T-helper 2 cell treated with Interferon-gamma antibody and Interleukin-4, amounts not matched to agents 5 μg/mL and 100 μg/mL, for 36 hours (primary cell): ENCODE data around the gene CACNA2D1.
"Not testable (repeated sequence)": the region's sequence is repeated elsewhere in the genome, so short reads cannot be mapped to it uniquely, and the experiment has no call there.

Experiments
- DNase-seq: peaks from one replicate; pipeline ENCODE4 v3.0.0; 2021; ENCODE audit warnings: low spot score
- H3K27ac Mint-ChIP-seq: one replicate; pipeline ENCODE4 v1.8.0; 2021; ENCODE audit warnings: mild to moderate bottlenecking, mixed read lengths
- H3K27me3 Mint-ChIP-seq: one replicate; pipeline ENCODE4 v1.8.0; 2021; ENCODE audit warnings: low read depth, mixed read lengths
- H3K36me3 Mint-ChIP-seq: one replicate; pipeline ENCODE4 v1.8.0; 2021; ENCODE audit warnings: low read depth, mixed read lengths
- H3K4me1 Mint-ChIP-seq: one replicate; pipeline ENCODE4 v1.8.0; 2021; ENCODE audit warnings: low read depth, mixed read lengths
- H3K4me3 Mint-ChIP-seq: one replicate; pipeline ENCODE4 v1.8.0; 2022; ENCODE audit warnings: mild to moderate bottlenecking, moderate library complexity, mixed read lengths
- H3K9me3 Mint-ChIP-seq: one replicate; pipeline ENCODE4 v1.8.0; 2021; ENCODE audit warnings: mixed read lengths

The CACNA2D1 gene

DNA sequence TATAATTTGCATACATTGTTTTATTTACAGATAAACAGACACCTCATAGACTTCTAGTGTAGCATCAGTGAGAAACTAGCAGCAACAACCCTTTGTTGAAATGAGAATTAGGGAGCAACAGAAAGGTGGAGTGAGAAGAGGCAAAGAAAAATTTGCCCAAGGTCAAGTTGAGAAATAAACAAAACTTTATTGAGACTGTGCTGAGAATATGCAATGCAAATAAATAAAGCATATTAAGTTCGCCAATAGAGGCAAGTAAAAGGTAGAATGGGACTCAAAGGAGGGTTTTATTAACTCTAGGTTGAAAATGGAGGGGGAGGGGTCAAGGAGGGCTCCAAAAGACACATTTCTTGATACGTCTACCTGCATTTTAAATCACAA, 49.7 kb downstream of the CACNA2D1 start:
- no peak for DNase-seq
- Mint-ChIP-seq H3K36me3 (no peaks in the 10 kb centered on the region), H3K9me3 (peaks cover 2% of the 10 kb centered on the region), H3K27ac (no peak overlapping the region), H3K4me3 (no peak overlapping the region), H3K27me3 (no peaks in the 10 kb centered on the region), H3K4me1 (no peaks in the 10 kb centered on the region)

DNA sequence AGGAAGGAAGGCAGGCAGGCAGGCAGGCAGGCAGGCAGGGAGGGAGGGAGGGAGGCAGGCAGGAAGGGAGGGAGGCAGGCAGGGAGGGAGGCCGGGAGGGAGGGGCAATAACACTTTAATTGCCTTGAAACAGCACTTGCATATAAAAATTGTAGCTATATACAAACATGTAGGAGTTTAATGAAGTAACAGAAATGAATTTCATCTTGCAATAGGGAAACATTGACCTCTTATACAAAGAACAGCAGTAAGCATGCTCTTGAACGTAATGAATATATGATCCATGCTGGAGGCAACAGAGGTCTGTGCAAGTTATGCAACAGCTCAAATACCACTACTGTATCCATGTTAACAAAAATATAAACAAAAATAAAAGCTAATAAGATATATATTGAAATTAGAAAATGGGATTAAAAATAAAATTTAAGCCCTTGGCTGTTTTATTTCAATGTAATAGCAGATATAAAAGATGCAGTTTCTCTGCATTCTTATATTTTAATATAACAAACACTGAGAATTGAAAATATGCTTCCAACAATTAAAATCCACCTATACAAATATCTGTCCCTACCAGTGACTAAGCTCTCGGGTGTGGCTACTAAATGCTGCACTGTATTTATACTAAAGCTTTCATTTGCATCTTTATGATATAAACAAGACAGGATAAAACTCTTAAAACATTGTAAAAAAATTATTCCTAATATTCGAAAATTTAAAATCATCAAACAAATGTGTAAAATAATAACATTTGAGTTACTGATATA, 50.3 kb downstream of the CACNA2D1 start:
- Mint-ChIP-seq H3K4me1 (no peaks in the 10 kb centered on the region), H3K4me3 (no peak overlapping the region), H3K9me3 (no peaks in the 10 kb centered on the region), H3K27ac (no peak overlapping the region), H3K36me3 (no peaks in the 10 kb centered on the region), H3K27me3 (no peaks in the 10 kb centered on the region)
- no peak for DNase-seq

DNA sequence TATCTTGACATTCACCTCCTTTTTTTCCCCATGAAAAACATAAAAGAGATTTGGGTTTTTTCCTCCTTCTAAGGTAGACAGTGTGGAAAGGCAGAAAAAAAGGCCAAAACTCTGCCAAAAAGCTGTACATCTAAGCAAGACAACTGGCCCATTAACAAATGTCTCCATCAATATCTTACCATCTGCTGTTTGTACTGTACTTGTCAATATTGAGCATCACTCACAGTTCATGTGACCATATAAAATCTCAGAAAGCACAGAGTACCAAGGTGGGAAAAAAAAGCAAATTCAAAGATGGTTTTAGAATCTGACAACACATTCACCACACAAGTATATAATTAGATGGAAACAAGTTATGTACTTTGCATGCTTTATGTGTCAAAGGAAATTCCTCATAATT, 52.6 kb downstream of the CACNA2D1 start:
- H3K36me3 Mint-ChIP-seq, result no peaks in the 10 kb centered on the region
- H3K4me3 Mint-ChIP-seq, result no peak overlapping the region
- no peaks in the 10 kb centered on the region for H3K4me1 Mint-ChIP-seq
- no peaks in the 10 kb centered on the region for H3K9me3 Mint-ChIP-seq
- H3K27me3 Mint-ChIP-seq, result no peaks in the 10 kb centered on the region
- DNase-seq, result no peak
- H3K27ac Mint-ChIP-seq, result no peak overlapping the region

GRCh38 chr7:82389876-82390275, 53.7 kb downstream of the CACNA2D1 start:
- DNase-seq, result no peak
- Mint-ChIP-seq H3K27me3 (no peaks in the 10 kb centered on the region), H3K4me3 (no peak overlapping the region), H3K27ac (no peak overlapping the region), H3K4me1 (no peaks in the 10 kb centered on the region), H3K9me3 (no peaks in the 10 kb centered on the region), H3K36me3 (no peaks in the 10 kb centered on the region)

- Mint-ChIP-seq H3K4me3 (no peak overlapping the region), H3K27ac (no peak overlapping the region), H3K9me3 (no peaks in the 10 kb centered on the region), H3K4me1 (no peaks in the 10 kb centered on the region), H3K27me3 (no peaks in the 10 kb centered on the region), H3K36me3 (no peaks in the 10 kb centered on the region)
- no peak for DNase-seq
These were observed 55.4 kb downstream of the CACNA2D1 start for GRCh38 chr7:82388138-82388537.

GRCh38 chr7:82386571-82386970, 57.0 kb downstream of the CACNA2D1 start:
- not testable (repeated sequence) for H3K4me3 Mint-ChIP-seq, H3K4me1 Mint-ChIP-seq, H3K27me3 Mint-ChIP-seq, H3K9me3 Mint-ChIP-seq, DNase-seq, H3K36me3 Mint-ChIP-seq, H3K27ac Mint-ChIP-seq

- H3K27ac Mint-ChIP-seq, result no peak overlapping the region
- H3K36me3 Mint-ChIP-seq, result no peaks in the 10 kb centered on the region
- DNase-seq, result no peak
- no peaks in the 10 kb centered on the region for H3K9me3 Mint-ChIP-seq
- no peaks in the 10 kb centered on the region for H3K27me3 Mint-ChIP-seq
- H3K4me1 Mint-ChIP-seq, result no peaks in the 10 kb centered on the region
- H3K4me3 Mint-ChIP-seq, result no peak overlapping the region
These were observed 58.8 kb downstream of the CACNA2D1 start for GRCh38 chr7:82384779-82385178.

DNA sequence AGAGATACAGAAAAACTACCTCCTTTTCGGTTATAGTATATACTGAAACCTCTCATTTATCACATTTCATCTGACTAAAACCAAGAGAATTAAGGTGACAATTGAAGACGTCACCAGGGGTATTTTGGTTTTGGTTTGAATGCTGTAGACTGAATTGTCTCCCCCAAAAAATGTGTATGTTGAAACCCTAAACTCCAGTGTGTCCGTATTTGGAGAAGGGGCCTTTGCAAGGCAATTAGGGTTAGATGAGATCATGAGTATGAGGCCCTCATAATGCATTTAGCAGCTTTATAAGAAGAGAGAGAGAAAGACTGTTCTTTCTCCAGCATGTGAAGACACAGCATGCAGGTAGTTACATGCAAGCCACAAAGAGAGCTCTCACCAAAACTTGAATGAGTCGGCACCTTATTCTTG, 59.5 kb downstream of the CACNA2D1 start:
- Mint-ChIP-seq H3K9me3 (no peaks in the 10 kb centered on the region), H3K4me1 (no peaks in the 10 kb centered on the region), H3K27ac (no peak overlapping the region), H3K4me3 (no peak overlapping the region), H3K36me3 (no peaks in the 10 kb centered on the region), H3K27me3 (no peaks in the 10 kb centered on the region)
- DNase-seq, result no peak

DNA sequence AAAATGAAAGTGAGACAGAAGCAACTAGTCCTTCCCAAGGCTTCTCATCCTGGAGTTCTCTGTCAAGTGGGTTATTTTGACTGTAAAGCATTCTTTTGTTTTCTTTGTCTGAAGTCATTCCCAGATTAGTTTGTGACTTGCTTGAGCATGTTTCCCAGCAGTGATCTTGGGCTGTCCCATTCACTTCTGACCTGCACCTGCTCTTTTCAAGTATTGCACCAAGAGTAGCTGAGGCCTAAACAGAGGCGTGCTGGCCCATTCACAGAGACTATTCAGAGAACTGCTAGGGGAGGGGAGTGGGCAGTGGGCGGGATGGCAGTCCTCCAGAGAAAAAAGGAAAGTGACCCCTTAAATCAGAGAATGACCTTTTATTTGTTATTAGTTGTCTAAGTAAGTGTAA, 61.3 kb downstream of the CACNA2D1 start:
- H3K9me3 Mint-ChIP-seq, result no peaks in the 10 kb centered on the region
- DNase-seq, result no peak
- no peak overlapping the region for H3K4me3 Mint-ChIP-seq
- no peaks in the 10 kb centered on the region for H3K4me1 Mint-ChIP-seq
- no peaks in the 10 kb centered on the region for H3K36me3 Mint-ChIP-seq
- H3K27ac Mint-ChIP-seq, result no peak overlapping the region
- no peaks in the 10 kb centered on the region for H3K27me3 Mint-ChIP-seq

DNA sequence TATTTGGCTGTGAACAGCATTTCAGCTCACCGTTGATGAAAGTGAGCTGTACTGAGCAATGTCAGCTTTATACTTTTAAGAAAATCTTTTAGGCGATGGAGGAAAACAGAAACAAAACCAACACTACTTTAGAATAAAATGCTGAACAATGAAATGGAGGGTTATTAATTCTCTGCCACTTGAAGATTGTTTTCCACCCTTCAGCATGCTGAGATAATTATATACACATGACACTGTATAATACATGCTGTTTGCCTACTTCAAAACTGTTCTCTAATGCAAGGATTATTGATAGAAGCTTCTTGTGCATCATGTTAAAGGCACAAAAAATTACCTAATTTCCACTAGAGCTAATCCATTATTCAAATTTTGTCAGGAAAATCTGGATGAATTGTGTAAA, 66.8 kb downstream of the CACNA2D1 start:
- H3K27ac Mint-ChIP-seq, result no peak overlapping the region
- H3K4me3 Mint-ChIP-seq, result no peak overlapping the region
- no peak for DNase-seq
- H3K4me1 Mint-ChIP-seq, result no peaks in the 10 kb centered on the region
- no peaks in the 10 kb centered on the region for H3K36me3 Mint-ChIP-seq
- no peaks in the 10 kb centered on the region for H3K9me3 Mint-ChIP-seq
- peaks cover 2% of the 10 kb centered on the region for H3K27me3 Mint-ChIP-seq

- Mint-ChIP-seq H3K36me3 (no peaks in the 10 kb centered on the region), H3K4me1 (no peaks in the 10 kb centered on the region), H3K9me3 (no peaks in the 10 kb centered on the region), H3K27ac (no peak overlapping the region), H3K27me3 (peaks cover 2% of the 10 kb centered on the region), H3K4me3 (no peak overlapping the region)
- no peak for DNase-seq
These were observed 67.9 kb downstream of the CACNA2D1 start for GRCh38 chr7:82375713-82376112.

DNA sequence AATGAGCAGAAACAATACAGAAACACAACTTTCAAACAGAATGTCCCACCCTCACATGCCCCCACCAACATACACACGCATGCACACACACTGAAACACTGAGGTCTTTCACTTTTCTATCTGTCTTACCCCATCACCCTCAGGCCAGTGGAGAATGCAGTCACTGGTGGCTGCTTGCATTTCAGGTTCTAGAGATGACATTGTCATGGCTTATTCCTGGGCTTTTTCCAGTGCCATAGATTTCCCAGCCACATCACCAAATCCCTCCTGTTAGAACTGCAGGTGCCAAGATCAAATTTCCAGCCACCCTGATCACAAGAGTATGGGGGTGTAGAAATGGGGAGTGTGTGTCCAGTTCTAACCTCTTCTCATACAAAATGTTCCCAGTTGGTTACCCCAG, 68.4 kb downstream of the CACNA2D1 start:
- H3K27ac Mint-ChIP-seq, result no peak overlapping the region

GRCh38 chr7:82373926-82374635, 69.5 kb downstream of the CACNA2D1 start:
- no peak for DNase-seq

More for the DNA sequence above, 68.4 kb downstream of the CACNA2D1 start:
- no peak for DNase-seq
- Mint-ChIP-seq H3K27me3 (peaks cover 2% of the 10 kb centered on the region), H3K4me1 (no peaks in the 10 kb centered on the region), H3K36me3 (no peaks in the 10 kb centered on the region), H3K9me3 (no peaks in the 10 kb centered on the region), H3K4me3 (no peak overlapping the region)

GRCh38 chr7:82364671-82365070, 78.9 kb downstream of the CACNA2D1 start:
- no peak overlapping the region for H3K27ac Mint-ChIP-seq
- H3K36me3 Mint-ChIP-seq, result no peaks in the 10 kb centered on the region
- DNase-seq, result no peak
- no peak overlapping the region for H3K4me3 Mint-ChIP-seq
- no peaks in the 10 kb centered on the region for H3K4me1 Mint-ChIP-seq
- no peaks in the 10 kb centered on the region for H3K9me3 Mint-ChIP-seq
- H3K27me3 Mint-ChIP-seq, result no peaks in the 10 kb centered on the region

More at GRCh38 chr7:82373926-82374635, 69.5 kb downstream of the CACNA2D1 start:
- Mint-ChIP-seq H3K9me3 (no peaks in the 10 kb centered on the region), H3K27me3 (peaks cover 2% of the 10 kb centered on the region), H3K4me1 (no peaks in the 10 kb centered on the region), H3K4me3 (no peak overlapping the region), H3K27ac (no peak overlapping the region), H3K36me3 (no peaks in the 10 kb centered on the region)
